Activated CD4-positive, CD25-positive, alpha-beta regulatory T cell (primary cell): ENCODE measurements around the gene KLHL29.

Experiments used
- DNase-seq, 4 experiments: peaks; one replicate each; lab custom pipeline; 2025; lab: John Stamatoyannopoulos, UW

The KLHL29 gene

DNA sequence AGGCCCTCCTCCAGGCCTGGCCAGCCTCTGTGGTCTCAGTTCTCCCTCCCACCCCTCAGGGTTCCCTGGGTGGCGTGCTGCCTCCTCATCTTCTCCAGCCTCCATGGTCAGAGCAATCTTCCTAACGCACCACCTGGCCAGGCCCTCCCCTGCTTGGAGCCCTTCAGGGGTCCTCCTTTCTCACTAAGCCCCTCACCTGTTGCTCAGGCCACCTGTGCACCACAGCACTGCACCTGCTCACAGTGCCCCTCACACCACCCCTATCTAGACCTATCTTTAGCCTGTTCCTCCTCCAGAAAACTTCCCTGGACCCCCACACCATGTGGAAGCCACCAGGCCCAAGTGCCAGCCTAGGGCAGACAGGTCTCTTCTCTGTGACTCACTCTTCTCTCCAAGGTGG lies 274.8 kb downstream of the KLHL29 start:
- DNase-seq = no peak

DNA sequence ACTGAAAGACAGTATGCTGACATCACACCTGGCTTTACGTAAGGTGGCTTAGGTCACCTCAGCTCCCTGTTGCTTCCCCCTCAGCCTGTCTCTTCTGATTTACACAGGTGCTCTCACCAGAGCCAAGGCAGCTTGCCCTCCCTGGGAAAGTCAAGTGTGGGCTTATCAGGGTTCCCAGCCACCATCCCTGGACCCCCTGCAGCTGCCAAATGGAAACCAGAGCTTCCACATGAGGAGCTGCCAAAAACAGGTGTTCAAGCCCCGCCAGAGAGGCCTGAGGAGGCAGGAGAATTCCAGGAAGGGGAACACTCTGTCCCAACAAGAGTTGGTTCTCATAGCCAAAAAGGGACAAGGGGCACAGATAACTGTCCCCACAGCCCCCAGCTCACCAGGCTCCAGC lies 275.3 kb downstream of the KLHL29 start:
- no peak for DNase-seq

DNA sequence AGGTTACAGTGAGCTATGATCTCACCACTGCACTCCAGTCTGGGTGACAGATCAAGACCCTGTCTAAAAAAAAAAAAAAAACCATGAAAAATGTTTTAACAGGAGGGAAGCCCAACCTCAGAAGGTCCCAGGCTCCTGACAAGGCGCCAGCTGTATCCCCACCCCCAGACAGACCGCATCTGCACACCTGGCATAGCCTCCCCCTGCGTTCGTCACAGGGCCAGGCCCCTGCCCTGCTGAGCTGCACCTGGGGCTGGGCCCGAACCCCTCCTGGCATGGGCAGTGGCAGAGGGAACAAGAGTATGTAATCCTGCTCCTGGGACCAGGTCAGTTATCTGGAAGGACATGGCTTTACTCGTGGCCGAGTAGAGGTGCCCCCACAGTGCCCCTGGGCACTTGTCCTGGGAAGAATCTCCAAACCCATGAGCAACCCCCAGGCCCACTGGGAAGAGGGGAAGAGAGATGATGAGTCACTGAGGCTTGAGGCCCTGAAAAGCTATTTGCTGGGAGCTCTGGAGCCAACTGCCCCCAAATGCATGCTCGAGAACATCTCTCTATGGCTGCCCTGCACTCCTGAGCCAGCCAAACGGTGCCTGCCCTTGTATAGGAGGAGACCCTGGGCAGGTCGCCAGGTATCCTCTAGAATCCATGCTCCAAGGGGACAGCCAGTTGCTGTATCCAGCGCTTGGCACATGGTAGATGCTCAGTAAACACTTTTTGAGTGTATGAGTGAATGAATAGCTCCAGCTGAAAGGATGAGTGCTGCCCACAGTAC lies 276.5 kb downstream of the KLHL29 start:
- DNase-seq = no peak

DNA sequence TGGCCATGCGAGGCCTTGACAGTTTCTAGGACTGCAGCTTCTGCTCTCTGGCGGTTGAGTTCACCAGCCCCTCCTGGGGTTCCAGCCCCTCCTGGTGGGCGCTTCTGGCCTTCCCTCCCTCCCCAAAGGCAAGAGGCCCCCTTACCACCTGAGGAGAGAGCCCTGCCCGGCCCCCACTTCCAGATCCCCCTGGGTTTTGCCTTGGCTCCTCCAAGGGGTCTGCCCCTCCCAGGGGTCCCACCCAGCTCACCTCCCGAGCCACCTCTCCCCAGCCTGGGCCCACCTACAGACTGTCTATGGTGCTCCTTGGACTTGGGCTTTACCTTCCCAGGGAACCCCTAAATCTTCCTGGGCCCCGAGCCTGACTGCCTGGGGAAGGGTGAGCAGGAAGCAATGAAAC lies 277.5 kb downstream of the KLHL29 start:
- DNase-seq = no peak

DNA sequence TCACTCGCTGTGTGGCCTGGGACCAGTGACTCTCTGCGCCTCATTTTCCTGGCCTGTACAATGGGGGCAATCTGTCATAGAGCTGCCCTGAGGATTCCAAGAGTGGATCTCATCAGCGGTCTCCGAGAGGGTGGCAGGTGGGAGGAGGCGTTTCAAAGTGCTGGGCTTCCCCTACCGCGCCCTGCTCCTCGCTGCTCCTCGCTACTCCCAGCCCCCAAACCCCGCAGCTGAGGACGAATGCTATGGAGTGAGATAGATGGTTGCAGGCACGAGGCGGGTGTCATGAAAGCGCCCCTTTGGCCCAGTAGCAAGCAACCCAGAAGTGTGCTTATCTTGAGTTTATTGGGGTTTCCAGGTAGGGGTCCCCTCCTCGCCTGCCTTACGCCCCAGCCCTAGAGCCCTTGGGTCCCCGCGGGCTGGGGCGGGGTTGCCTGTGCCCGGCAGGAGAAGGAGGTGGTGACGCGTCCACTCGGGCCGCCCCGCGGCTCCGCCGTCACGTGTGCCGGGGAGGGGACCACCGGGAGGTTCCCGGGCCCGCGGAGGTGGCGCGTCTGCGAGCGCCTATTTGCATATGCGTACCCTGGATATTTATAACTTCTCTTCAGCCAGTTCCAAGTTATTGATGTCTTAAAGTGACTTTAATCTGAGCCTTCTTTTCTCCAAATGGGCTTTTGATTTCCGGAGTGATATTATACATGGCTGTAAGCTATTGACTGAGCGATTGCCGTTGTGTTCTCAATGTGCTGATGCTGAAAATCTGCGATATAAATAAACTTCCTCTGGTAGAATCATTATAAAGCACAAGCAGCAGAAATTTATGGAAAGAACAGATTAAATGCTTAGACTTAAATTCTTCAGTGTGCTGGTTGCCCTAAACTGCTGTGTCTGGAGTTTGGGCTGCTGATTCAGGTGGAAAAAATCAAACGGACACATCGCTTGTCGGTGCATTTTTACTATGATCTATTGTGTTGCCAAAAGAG lies 278.3 kb downstream of the KLHL29 start:
- no peak for DNase-seq

DNA sequence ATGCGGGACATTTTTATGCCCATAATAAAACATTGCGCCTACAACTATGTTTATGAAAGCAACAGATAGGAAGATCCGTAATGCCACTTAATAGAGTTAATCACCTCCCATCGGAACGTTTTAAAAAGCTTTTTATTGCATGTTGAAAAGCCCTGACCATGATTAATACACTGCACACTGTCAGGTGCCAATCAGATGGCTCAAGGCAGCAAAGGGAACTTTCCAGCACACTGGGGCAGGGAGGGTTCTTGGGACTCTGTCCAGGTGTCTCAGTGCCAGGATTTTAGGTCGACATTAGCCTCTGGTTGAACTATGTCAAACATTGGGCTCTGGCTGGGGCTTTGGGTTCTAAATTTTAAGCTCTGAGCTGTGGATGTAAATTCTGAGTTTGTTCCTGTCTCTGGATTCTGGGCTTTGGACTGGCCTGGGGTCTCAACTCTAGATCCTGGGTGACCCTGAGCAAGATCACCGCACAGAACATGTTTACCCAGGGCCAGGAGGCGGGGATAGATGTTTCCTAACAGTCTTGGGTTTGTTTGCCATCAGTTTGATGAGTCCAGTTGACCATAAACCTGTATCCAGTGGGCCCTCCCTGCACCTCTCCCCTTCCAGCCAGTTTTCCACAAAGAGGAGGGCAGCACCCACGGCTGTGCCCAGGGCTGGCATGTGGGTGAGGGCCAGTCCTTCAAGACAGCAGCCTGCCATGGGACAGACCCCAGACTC lies 279.2 kb downstream of the KLHL29 start:
- DNase-seq = no peak

DNA sequence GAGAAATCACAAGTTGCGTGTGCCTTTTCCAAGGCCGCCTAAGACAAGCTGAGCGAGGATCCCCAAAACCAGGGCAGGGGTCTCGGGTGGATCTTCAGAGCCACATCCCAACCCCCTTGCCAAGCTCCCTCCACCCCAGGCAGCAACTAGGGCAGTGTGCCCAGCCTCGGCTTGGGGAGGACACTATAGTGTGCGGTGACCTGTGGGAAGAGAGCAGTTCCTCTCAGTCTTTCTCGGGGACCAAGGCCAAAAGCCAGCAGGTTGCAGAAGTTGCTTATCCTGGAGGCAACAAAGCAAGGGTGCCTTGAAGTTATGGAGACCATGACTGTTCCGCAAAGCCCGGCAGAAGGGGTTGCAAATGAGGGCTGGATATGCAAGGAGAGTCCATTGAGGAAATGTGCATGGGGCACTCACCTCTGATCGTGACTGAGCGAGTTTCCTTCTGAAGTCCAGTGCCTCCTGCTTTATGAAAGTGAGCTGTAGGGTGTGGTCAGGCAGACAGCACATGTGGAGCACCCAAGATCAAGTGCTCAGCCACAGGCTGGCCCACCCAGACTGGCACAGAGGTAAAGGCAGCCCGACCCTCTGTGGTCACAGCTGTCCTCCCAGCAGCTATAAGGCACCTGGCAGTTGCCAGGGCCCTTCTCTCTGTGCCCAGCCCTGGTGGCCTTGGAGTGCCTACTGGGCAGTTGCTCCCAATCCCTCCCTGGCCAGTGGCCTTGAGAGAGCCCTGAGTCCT lies 281.4 kb downstream of the KLHL29 start:
- no peak for DNase-seq

DNA sequence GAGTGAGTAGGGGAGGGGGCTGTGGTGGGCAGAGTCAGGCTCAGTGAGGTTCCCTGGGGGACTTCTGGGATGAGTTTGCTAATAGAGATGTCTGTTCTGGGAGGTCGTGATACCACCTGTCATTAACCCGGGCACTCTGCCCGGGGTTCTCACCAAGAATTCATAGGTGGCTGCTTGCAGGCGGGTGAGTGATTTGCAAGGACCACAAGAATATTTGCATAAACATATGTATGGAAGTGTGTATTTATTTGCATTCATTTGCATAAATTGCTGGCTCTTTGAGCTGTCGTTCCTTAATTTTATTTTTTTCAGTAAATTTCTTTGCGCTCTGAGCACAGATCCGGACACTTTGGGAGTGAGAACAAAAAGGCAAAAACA lies 282.0 kb downstream of the KLHL29 start:
- no peak for DNase-seq

DNA sequence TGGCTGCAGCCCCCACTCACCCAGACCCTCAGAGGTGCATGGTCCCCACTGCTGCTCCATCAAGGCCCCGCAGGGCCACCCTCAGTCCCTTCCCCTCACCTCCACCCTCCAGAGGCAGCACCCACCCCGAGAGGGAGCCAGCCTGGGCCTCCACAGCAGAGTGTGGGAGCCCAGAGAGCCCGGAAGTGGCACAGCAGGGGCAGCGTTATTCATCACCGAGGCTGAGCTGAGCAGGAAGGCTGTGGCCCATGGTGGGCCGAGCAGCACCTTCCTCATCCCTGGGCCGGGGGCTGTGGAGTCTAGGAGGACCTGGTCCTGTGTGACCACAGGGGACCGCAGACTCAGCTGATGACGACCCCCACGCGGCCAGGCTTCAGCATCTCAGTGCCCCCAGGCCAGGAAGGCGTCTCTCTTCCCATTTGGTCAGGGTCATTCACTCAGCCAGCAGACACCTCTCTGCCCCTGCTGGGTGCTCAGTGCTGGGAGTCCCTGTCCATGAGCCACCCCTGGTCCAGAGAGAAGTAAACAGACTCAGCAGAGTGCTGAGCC lies 283.9 kb downstream of the KLHL29 start:
- no peak for DNase-seq

DNA sequence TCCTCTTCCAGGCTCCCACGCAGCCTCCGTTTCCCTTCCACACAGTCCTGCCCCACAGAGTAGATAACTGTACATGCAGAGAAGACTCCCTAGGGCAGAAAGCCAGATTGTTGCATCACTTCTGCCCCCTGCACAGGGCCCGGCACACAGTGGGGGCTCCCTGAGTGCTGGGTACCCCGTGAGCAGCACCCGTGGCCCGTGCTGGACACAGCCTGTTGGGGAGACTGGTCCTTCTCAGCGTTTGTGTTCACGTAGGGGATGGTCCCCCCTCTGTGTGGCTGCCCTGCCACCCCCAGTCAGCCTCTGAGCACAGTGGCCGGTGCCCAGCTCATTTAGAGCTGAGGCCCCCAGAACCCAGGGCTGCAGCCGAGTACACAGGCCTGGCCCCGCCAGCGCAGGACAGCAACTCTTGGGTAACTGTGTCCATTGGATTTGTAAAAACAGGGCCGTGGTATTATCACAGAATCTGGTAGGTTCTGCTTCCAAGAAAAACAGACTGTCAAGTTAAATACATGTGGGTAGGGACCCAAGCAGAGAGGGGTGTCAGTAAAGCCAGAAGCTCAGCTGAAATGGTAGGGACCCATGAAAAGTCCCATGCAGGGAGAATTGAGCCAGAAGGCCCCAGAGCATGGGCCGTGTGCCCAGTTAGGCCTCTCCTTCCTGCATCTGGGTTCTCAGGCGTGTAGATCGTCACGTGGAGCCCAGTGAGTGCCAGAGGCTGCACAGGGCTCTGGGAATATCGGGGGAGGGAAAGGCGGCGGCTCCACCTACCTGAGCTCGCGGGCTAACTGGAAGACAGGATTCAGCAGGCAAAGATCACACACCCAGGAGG lies 284.6 kb downstream of the KLHL29 start:
- no peak for DNase-seq

DNA sequence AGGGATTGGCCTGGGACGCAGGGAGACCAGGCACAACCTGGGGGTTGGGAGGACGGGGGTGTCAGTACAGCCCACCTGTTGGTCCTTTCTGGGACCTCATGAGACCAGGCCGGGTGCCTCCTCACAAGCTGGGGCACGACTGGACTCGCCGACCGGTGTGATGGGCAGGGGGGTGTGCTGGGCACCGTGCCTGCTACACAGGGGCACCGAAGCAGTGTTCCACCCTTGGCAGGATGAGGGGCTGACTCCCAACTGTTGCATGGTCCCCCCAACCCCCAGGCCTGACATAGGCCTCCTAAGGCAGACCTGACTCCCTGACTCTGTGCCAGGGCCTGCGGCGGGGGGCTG lies 285.2 kb downstream of the KLHL29 start:
- DNase-seq = no peak

DNA sequence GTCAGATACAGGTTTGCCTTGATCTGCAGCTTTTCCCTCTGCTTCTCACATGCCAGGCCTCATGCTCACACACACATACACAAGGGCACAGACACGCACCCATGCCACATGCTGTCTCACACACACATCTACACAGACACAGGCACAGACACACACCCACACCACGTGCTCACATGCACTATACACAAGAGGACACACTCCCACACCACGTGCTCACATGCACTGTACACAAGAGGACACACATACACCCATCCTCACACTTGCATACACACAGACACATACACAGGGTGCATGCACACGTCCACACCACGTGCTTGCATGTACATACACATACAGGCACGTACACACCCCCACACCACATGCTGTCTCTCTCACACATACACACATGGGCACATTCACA lies 288.1 kb downstream of the KLHL29 start:
- DNase-seq = no peak

DNA sequence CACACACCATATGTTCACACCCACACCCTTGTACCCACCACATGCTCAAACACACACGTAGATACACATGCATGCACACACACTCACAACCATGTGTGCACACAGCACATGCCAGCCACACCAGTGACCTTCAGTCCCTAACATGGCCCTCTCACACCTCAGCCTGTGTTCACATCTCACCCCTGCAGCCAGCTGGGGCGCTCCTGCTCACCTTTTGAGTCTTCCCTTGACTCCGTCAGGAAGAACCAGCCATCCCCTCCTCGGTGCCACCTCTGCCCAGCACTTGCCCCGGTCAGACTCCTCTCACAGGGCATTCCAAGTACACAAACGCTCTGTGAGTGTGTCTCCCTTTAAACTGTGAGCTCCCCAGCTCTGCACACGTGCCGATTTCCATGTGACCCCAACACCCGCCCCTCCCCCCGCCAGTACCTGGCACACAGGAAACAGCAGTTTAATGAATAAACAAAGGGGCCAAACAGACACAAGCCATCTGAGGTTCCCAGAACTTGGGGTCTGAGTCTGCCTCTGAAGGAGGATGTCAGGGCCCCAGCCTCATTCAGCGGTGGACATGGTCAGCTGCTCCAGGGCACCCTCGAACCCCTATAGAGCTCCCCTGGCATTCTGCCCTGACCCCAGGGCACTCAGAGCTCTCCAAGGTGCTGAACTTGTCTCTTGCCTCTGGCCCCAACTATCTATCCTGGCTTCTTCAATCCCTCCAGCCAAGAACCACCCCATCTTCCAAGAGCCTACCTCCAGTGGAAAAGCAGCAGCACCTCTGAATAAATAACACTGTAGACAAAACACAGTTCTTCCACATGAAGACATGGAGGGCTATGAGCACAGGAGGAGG lies 289.1 kb downstream of the KLHL29 start:
- DNase-seq = no peak

DNA sequence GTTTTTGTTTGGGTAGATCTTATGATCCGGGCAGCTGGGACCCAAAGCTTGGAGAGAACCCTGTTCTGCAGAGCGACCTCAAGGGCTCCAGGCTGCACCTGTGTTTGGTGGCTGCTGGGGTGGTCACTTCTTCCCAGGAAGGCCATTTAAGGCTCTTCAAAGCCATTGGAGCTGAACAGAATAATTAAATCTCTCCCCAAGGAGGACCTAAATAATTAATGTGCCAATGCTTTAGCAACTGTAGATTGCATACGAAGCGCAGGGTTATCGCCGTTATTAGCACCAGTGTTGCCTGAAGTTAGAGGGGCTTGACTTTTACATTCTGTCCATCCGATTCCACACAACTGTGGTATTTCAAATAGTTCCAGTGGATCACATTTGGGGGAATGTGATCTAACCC lies 290.5 kb downstream of the KLHL29 start:
- DNase-seq = no peak

DNA sequence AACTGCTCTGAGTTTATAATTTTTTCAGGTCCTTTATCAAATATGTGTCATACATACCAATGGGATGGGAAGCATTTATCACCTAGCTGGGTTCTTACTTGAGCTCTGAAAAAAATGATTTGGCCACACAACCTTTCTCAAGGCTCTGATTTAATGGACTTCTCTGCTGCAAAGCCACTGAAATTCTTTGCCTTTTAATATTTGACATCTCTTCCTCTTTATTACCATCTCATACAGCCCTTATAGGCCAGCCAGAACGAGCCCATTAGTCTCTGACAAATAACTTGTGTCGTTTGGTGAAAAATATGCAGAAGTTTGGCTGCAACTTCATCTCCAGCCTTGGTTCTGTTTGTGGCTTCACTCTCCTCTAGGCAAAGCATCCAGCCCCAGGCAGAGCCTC lies 292.9 kb downstream of the KLHL29 start:
- DNase-seq = no peak

DNA sequence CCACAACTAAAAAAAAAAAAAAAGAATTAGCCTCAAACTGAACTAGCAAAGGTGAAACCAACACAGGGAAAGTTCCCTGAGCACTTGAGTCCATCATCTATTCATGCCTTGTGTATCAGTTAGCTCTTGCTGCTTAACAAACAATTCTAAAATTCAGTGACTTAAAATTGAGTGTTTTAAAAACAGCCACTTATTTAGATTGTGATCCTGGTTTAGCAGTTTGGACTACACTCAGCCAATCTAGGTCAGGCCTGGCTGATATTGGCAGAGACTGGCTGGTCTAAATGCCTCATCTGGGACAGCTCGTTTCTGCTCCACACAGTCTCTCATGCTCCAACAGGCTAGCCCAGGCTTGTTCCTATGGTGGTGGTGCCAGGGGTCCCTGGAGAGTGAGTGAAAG lies 294.1 kb downstream of the KLHL29 start:
- no peak for DNase-seq

DNA sequence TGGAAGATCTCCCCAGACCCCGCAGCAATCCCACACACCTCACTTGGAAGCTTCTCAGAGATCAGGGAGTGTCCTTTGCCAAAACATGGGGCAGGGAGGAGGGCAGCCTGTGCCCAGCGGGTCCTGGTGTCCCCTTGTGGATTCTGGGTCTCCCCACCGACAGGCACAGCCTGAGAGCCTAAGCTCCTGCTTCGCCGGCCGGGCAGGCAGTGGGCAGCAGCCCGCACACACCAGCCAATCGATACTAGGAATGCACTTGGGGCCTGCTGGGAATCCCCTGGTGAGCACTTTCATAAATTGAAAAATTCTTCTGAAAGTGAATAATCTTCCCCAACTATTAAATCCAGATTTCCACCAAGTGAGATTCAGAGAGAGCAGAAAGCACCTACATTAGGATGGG lies 296.0 kb downstream of the KLHL29 start:
- DNase-seq = no peak

DNA sequence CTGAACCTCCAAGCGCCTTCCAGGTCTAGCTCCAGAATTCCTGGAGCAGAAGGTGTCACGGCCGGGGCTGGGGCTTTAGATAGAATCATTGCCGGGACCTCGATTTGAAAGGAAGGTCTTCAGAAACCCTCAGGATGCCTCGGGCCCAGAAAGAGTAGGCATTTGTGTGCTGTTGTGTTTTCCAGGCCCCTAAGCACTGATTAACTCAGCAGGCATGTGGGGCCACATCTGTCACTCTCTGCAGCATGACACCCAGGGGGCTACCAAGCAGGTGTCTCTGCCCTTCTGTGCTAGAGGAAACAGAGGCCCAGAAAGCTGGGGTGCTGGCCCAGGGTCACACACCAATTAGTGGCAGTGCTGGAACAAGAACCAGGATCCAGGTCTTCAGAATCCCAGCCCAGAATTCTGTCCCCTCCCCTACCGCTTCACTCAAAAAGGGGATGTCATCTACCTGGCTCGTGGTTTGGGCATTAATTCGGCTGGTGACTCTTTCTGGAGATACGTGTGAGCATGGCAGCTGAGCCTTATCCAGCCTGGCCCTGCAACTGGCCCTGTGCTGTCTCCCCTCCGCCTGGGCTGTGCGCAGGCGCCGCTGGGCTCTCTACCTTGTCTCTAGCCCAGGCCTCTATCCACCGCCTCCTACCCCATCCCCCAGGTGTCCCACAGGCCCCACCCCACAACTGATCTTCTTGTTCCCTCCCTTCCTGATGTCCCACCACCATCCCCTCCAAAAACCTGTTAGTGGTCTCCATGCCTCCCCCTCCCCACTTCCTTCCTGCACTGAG lies 296.6 kb downstream of the KLHL29 start:
- DNase-seq = no peak

DNA sequence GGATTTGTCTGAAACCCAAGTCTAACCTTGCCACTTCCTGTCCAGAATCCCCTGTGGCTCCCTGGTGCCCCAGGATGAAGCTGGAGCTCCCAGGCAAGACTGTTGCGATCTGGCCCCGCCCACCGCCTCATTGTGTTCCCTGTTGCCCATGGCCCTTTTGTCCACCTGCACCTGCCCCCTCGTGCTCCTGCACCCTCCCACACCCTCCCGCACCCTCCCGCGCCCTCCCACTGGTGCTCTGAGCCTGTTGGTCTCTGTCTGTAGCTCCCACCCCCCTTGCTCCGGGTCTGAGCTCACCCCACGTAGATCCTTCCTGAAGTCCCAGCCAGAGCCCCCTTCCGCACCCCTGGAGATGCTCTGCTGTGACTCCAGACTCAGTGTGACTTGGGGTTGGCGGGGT lies 297.5 kb downstream of the KLHL29 start:
- DNase-seq = no peak
